Measurements from ENCODE around the gene SEC61B. TPM values are rescaled to one million over a fixed set of nuclear protein-coding genes. Genes with fewer than 3 reads are reported as not detected.

Gene SEC61B
- total RNA-seq, 2 donors from 2014 or later = 176 to 255 TPM

Other genes with a start within 250 kb of the SEC61B start
- gene TGFBR1, start 117.2 kb upstream of the SEC61B start, total RNA-seq = 100 to 1,000 TPM in 1 of 2 donors, 10 to 100 TPM in 1; 62.7 to 105 TPM
- gene ALG2, start 340 bp upstream of the SEC61B start, total RNA-seq = 10 to 100 TPM; 56.9 to 62.2 TPM

Measured in natural killer cell treated with Interleukin-12 subunit alpha and Interleukin-12 subunit beta and Interleukin-15 and Interleukin-18, amount 100 ng/mL, for 72 hours (primary cell).